Upper lobe of left lung (tissue), 4 donors: ENCODE measurements around the gene M6PR.

Experiments
- CTCF ChIP-seq, 6 experiments: fragments of 450-650 bp in 4 of 6; fragments of 200-600 bp in 2 of 6; sonication (generic) in 2 of 6; IDR thresholded peaks; one replicate each; pipeline ENCODE4 v1.5.1; 2016 to 2019; ENCODE audit warnings: antibody characterized with exemption in 6 of 6
- EP300 ChIP-seq, 4 donors: sonication (generic); formaldehyde crosslinking; IDR thresholded peaks; one replicate each; pipeline ENCODE4 v1.5.1; 2017; ENCODE audit warnings: antibody characterized with exemption in 4 of 4, control low read depth in 2 of 4
- POLR2A ChIP-seq, 4 donors: fragments of 450-650 bp; IDR thresholded peaks; one replicate each; pipeline ENCODE4 v1.5.1; 2016 to 2017; ENCODE audit warnings: antibody characterized with exemption in 4 of 4, mild to moderate bottlenecking in 2 of 4
- POLR2AphosphoS5 ChIP-seq, 2 donors: sonication (generic); formaldehyde crosslinking; IDR thresholded peaks; one replicate each; pipeline ENCODE4 v1.5.1; 2017; ENCODE audit warnings: antibody characterized with exemption in 2 of 2

- TF ChIP-seq POLR2A (IDR thresholded peaks at IDR 0.05) = no peak
- TF ChIP-seq CTCF (IDR thresholded peaks at IDR 0.05) = no peak
- no peak for TF ChIP-seq POLR2AphosphoS5 (IDR thresholded peaks at IDR 0.05)
- no peak for TF ChIP-seq EP300 (IDR thresholded peaks at IDR 0.05)
These were observed 43.9 kb downstream of the M6PR start for GRCh38 chr12:8905546-8905945.
